RWPE2 (cell line): ENCODE measurements around the gene ZNF142.

Source experiments
- ATAC-seq: fragments of 200-7000 bp; cut with Tn5 transposase; 3 replicates; pipeline ENCODE4 v1.9.1; 2021; ENCODE audit warnings: low read depth
- DNase-seq: peaks from one replicate; pipeline ENCODE4 v3.0.0-alpha.2; 2020; ENCODE audit warnings: low spot score
- H3K27ac ChIP-seq: fragments of 450-650 bp; 2 replicates; pipeline ENCODE4 v1.5.1; 2017; ENCODE audit warnings: mild to moderate bottlenecking; ENCODE audit not compliant: poor library complexity, severe bottlenecking
- H3K27me3 ChIP-seq: fragments of 250-450 bp; sonication (Bioruptor Pico); 2 replicates; pipeline ENCODE4 v1.5.1; 2021; ENCODE audit warnings: mild to moderate bottlenecking, moderate library complexity; ENCODE audit not compliant: insufficient read depth, poor library complexity, severe bottlenecking
- H3K36me3 ChIP-seq: fragments of 250-450 bp; sonication (Bioruptor Pico); 2 replicates; pipeline ENCODE4 v1.5.1; 2020; ENCODE audit warnings: low read depth, mild to moderate bottlenecking, moderate library complexity
- H3K4me1 ChIP-seq: fragments of 250-450 bp; sonication (Bioruptor Pico); 2 replicates; pipeline ENCODE4 v1.5.1; 2021; ENCODE audit warnings: mild to moderate bottlenecking, moderate library complexity; ENCODE audit not compliant: insufficient read depth, poor library complexity, severe bottlenecking
- H3K4me3 ChIP-seq: fragments of 250-450 bp; sonication (Bioruptor Pico); 2 replicates; pipeline ENCODE4 v1.5.1; 2021; ENCODE audit warnings: mild to moderate bottlenecking, moderate library complexity; ENCODE audit not compliant: severe bottlenecking
- H3K9me3 ChIP-seq: fragments of 250-450 bp; sonication (Bioruptor Pico); 2 replicates; pipeline ENCODE4 v1.5.1; 2021; ENCODE audit warnings: mild to moderate bottlenecking, moderate library complexity; ENCODE audit not compliant: severe bottlenecking
- CTCF ChIP-seq: fragments of 450-650 bp; IDR thresholded peaks from one replicate; pipeline ENCODE4 v1.5.1; 2017; ENCODE audit warnings: mild to moderate bottlenecking, moderate library complexity; ENCODE audit not compliant: poor library complexity, severe bottlenecking

Gene ZNF142

GRCh38 chr2:218655751-218656150 is 3.7 kb downstream of the ZNF142 start:
- ATAC-seq (no peak), DNase-seq (no peak)
- TF ChIP-seq CTCF: no peak
- no peaks in the 10 kb centered on the region for H3K4me1 ChIP-seq
- H3K27me3 ChIP-seq: no peaks in the 10 kb centered on the region
- no peaks in the 10 kb centered on the region for H3K9me3 ChIP-seq
- peaks cover 71% of the 10 kb centered on the region for H3K36me3 ChIP-seq
- no peak overlapping the region for H3K4me3 ChIP-seq
- no peak overlapping the region for H3K27ac ChIP-seq

GRCh38 chr2:218648787-218649100 is 10.7 kb downstream of the ZNF142 start:
- Histone ChIP-seq H3K27me3 (no peaks in the 10 kb centered on the region), H3K9me3 (no peaks in the 10 kb centered on the region), H3K36me3 (peaks cover 93% of the 10 kb centered on the region), H3K27ac (no peak overlapping the region), H3K4me3 (no peak overlapping the region), H3K4me1 (no peaks in the 10 kb centered on the region)
- peak; percentile 48 for TF ChIP-seq CTCF
- no peak for ATAC-seq
- no peak for DNase-seq

GRCh38 chr2:218648088-218648786 is 11.2 kb downstream of the ZNF142 start:
- Histone ChIP-seq H3K4me1 (no peaks in the 10 kb centered on the region), H3K4me3 (no peak overlapping the region), H3K36me3 (peaks cover 92% of the 10 kb centered on the region), H3K27ac (no peak overlapping the region), H3K9me3 (no peaks in the 10 kb centered on the region), H3K27me3 (no peaks in the 10 kb centered on the region)
- peak; percentile 85 for TF ChIP-seq CTCF
- ATAC-seq (peak; percentile 62), DNase-seq (no peak)

GRCh38 chr2:218645126-218645525 is 14.3 kb downstream of the ZNF142 start:
- Histone ChIP-seq H3K27ac (peak overlapping the region; percentile 6), H3K4me1 (no peaks in the 10 kb centered on the region), H3K27me3 (no peaks in the 10 kb centered on the region), H3K4me3 (no peak overlapping the region), H3K9me3 (no peaks in the 10 kb centered on the region), H3K36me3 (peaks cover 93% of the 10 kb centered on the region)
- TF ChIP-seq CTCF: no peak
- ATAC-seq (peak; percentile 57), DNase-seq (no peak)

- ATAC-seq (no peak), DNase-seq (no peak)
- no peak for TF ChIP-seq CTCF
- Histone ChIP-seq H3K27ac (peak overlapping the region; percentile 6), H3K27me3 (no peaks in the 10 kb centered on the region), H3K9me3 (no peaks in the 10 kb centered on the region), H3K4me3 (no peak overlapping the region), H3K4me1 (no peaks in the 10 kb centered on the region), H3K36me3 (peaks cover 93% of the 10 kb centered on the region)
These were observed 14.7 kb downstream of the ZNF142 start for GRCh38 chr2:218644721-218645120.
